HCT116 (cell line): ENCODE data around the gene BPIFB3.

Experiments
- EZH2 ChIP-seq: fragments of 200-600 bp; sonication (generic); IDR thresholded peaks from 2 replicates; pipeline ENCODE4 v1.6.1; 2017; ENCODE audit warnings: antibody characterized with exemption, mixed run types
- EZH2phosphoT487 ChIP-seq: fragments of 200-600 bp; IDR thresholded peaks from 2 replicates; pipeline ENCODE4 v1.6.1; 2018; ENCODE audit warnings: antibody characterized with exemption, borderline replicate concordance
- JUND ChIP-seq: IDR thresholded peaks from 2 replicates; pipeline ENCODE4 v1.6.1; 2012
- POLR2A ChIP-seq: IDR thresholded peaks from 2 replicates; pipeline ENCODE4 v1.7.0; 2011; ENCODE audit warnings: borderline replicate concordance; ENCODE audit not compliant: insufficient read depth, insufficient read length; ENCODE audit errors: extremely low read depth
- POLR2AphosphoS5 ChIP-seq: IDR thresholded peaks from 2 replicates; pipeline ENCODE4 v1.6.1; 2011; ENCODE audit warnings: mild to moderate bottlenecking, low read depth, low read length, moderate library complexity
- SIN3A ChIP-seq: IDR thresholded peaks from 2 replicates; pipeline ENCODE4 v1.6.1; 2012; ENCODE audit warnings: low read depth
- SP1 ChIP-seq: IDR thresholded peaks from 2 replicates; pipeline ENCODE4 v1.6.1; 2012; ENCODE audit warnings: low read depth
- TCF7L2 ChIP-seq: IDR thresholded peaks from 2 replicates; pipeline ENCODE4 v1.7.0; 2011; ENCODE audit warnings: borderline replicate concordance, inconsistent platforms; ENCODE audit not compliant: insufficient read depth, insufficient read length; ENCODE audit errors: extremely low read depth
- TF ChIP-seq, protein P1 (sequence below), 3 experiments: fragments of 200-600 bp in 1 of 3; sonication (generic) in 1 of 3; IDR thresholded peaks in 2 of 3; conservative IDR thresholded peaks in 1 of 3; 2 replicates each; pipeline ENCODE4 v1.5.1; 2012 to 2017; ENCODE audit warnings: low read depth in 2 of 3, low read length in 2 of 3, antibody characterized with exemption in 1 of 3, borderline replicate concordance in 1 of 3, control low read depth in 1 of 3, mild to moderate bottlenecking in 1 of 3, mixed read lengths in 1 of 3, mixed run types in 1 of 3, moderate library complexity in 1 of 3; ENCODE audit not compliant: insufficient read depth in 1 of 3

DNA sequence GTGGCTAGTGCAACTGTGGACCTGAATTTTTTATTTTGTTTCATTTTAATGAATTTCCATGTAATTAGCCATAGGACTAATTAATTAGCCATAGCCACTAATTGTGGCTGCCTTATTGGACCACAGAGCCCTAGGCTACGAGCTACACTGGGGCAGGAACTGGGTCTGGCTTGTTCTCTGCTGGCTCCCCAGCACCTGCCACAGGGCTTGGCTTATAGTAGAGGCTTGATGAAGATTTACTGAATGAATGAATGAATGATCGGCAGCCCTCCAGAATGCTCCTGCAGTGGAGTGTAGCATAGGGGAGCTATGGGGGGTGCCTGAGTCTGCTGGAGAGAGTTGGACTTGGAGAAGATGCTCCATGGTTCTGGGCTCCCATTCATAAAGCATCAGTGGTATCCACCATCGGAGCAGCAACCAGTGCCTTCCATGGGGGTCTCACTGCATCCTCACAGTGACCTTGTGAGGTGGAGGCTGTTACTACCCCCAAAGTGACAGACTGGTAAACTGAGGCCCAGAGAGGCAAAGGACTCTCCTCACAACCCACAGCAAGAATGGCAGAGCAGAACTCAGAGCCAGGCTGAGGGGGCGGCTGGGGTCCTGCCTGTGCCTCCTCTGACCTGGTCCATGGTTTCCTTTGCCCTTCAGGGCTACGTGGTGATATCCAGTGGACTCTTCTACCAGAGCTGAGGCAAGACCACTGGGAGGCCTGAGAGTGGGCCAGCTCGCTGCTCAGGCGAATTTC lies 30.8 kb upstream of the BPIFB3 start:
- TF ChIP-seq, protein P1, sequence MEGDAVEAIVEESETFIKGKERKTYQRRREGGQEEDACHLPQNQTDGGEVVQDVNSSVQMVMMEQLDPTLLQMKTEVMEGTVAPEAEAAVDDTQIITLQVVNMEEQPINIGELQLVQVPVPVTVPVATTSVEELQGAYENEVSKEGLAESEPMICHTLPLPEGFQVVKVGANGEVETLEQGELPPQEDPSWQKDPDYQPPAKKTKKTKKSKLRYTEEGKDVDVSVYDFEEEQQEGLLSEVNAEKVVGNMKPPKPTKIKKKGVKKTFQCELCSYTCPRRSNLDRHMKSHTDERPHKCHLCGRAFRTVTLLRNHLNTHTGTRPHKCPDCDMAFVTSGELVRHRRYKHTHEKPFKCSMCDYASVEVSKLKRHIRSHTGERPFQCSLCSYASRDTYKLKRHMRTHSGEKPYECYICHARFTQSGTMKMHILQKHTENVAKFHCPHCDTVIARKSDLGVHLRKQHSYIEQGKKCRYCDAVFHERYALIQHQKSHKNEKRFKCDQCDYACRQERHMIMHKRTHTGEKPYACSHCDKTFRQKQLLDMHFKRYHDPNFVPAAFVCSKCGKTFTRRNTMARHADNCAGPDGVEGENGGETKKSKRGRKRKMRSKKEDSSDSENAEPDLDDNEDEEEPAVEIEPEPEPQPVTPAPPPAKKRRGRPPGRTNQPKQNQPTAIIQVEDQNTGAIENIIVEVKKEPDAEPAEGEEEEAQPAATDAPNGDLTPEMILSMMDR (IDR thresholded peaks at IDR 0.05 in 2 of 3, conservative IDR thresholded peaks at IDR 0.05 in 1 of 3; ENCODE audit: borderline replicate concordance in 1 of 3, insufficient read depth in 1 of 3, low read depth in 2 of 3, low read length in 2 of 3), result no peak
- no peak for TF ChIP-seq POLR2A
- no peak for TF ChIP-seq SP1
- TF ChIP-seq JUND, result no peak
- no peak for TF ChIP-seq TCF7L2
- TF ChIP-seq EZH2phosphoT487, result no peak
- no peak for TF ChIP-seq EZH2
- TF ChIP-seq SIN3A, result no peak
- no peak for TF ChIP-seq POLR2AphosphoS5
